Measurements from ENCODE around the gene CLOCK. TPM values are rescaled to one million over a fixed set of nuclear protein-coding genes. Genes with fewer than 3 reads are reported as not detected.

Gene CLOCK
- polyA plus RNA-seq, 1 of the 3 experiments (the other 2 are of a cell fraction): 4.2 TPM

DNA sequence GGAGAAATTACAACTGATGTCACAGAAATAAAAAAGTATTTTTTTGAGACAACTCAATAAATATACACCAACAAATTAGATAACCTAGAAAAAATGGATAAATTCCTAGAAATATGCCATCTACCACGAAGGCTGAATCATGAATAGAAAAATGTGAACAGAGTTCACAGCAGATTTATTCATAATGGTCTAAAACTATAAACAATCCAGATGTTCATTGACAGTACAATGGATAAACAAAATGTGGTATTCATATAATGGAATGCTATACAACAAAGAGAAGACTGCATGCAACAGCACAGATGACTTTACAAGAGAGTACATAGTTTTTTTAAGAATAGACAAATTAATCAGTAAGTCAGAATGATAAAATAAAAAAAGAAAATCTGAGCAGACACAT lies 55.2 kb downstream of the CLOCK start:
- CTCF ChIA-PET: no interaction called here
- Histone ChIP-seq H3F3A (replicated peaks; ENCODE audit: insufficient read depth) (no peaks in the 10 kb centered on the region), H3K27me3 (ENCODE audit: insufficient read depth) (no peaks in the 10 kb centered on the region), H3K27ac (ENCODE audit: low read depth in 2 of 2, low read length in 1 of 2) (no peak overlapping the region), H4K20me1 (ENCODE audit: insufficient read depth) (no peaks in the 10 kb centered on the region), H3K9me2 (no peaks in the 10 kb centered on the region), H3K79me2 (ENCODE audit: insufficient read depth) (peaks cover 41% of the 10 kb centered on the region), H3K4me1 (ENCODE audit: control insufficient read depth in 1 of 2, insufficient read depth in 2 of 2, low read depth in 1 of 2, low read length in 1 of 2) (no peaks in the 10 kb centered on the region), H2AFZ (ENCODE audit: low read depth) (no peak overlapping the region), H3K36me3 (replicated peaks in 1 of 2; ENCODE audit: control insufficient read depth in 1 of 2, insufficient read depth in 2 of 2, low read length in 1 of 2) (peaks cover 38 to 46% of the 10 kb centered on the region in 2 experiments), H3K9me3 (no peaks in the 10 kb centered on the region), H3K4me3 (ENCODE audit: low read depth in 2 of 2, low read length in 1 of 2) (no peak overlapping the region), H3K4me2 (no peak overlapping the region), H3K9ac (no peak overlapping the region)
- 84% methylated on average over 1 of the region's 1 CpG for WGBS (ENCODE audit: low lambda C conversion rate)
- POLR2A ChIA-PET: no interaction called here
- no peak for TF ChIP-seq EP300 (IDR thresholded peaks at IDR 0.05; ENCODE audit: borderline replicate concordance in 1 of 2, low read depth in 1 of 2, low read length in 1 of 2)
- TF ChIP-seq, protein P1, sequence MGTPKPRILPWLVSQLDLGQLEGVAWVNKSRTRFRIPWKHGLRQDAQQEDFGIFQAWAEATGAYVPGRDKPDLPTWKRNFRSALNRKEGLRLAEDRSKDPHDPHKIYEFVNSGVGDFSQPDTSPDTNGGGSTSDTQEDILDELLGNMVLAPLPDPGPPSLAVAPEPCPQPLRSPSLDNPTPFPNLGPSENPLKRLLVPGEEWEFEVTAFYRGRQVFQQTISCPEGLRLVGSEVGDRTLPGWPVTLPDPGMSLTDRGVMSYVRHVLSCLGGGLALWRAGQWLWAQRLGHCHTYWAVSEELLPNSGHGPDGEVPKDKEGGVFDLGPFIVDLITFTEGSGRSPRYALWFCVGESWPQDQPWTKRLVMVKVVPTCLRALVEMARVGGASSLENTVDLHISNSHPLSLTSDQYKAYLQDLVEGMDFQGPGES (IDR thresholded peaks at IDR 0.05; ENCODE audit: low read depth, low read length): no peak
- no peak for TF ChIP-seq MXI1 (IDR thresholded peaks at IDR 0.05; ENCODE audit: low read depth, low read length)
- TF ChIP-seq GABPA (IDR thresholded peaks at IDR 0.05; ENCODE audit: low read depth): no peak
- TF ChIP-seq EZH2phosphoT487 (IDR thresholded peaks at IDR 0.05; ENCODE audit: borderline replicate concordance, low read depth): no peak
- TF ChIP-seq TEAD4 (IDR thresholded peaks at IDR 0.05; ENCODE audit: borderline replicate concordance, insufficient read depth): no peak
- no peak for TF ChIP-seq RCOR1 (IDR thresholded peaks at IDR 0.05; ENCODE audit: low read length)
- TF ChIP-seq POLR2AphosphoS5 (IDR thresholded peaks at IDR 0.05; ENCODE audit: low read depth, low read length): no peak
- TF ChIP-seq, protein P2, sequence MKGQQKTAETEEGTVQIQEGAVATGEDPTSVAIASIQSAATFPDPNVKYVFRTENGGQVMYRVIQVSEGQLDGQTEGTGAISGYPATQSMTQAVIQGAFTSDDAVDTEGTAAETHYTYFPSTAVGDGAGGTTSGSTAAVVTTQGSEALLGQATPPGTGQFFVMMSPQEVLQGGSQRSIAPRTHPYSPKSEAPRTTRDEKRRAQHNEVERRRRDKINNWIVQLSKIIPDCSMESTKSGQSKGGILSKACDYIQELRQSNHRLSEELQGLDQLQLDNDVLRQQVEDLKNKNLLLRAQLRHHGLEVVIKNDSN (IDR thresholded peaks at IDR 0.05; ENCODE audit: borderline replicate concordance, low read depth): no peak
- TF ChIP-seq SIN3A (IDR thresholded peaks at IDR 0.05; ENCODE audit: borderline replicate concordance, low read depth, low read length): no peak
- TF ChIP-seq RXRA (IDR thresholded peaks at IDR 0.05; ENCODE audit: borderline replicate concordance, low read depth): no peak
- no peak for TF ChIP-seq MEF2A (IDR thresholded peaks at IDR 0.05; ENCODE audit: borderline replicate concordance, low read depth)
- TF ChIP-seq, protein P3, sequence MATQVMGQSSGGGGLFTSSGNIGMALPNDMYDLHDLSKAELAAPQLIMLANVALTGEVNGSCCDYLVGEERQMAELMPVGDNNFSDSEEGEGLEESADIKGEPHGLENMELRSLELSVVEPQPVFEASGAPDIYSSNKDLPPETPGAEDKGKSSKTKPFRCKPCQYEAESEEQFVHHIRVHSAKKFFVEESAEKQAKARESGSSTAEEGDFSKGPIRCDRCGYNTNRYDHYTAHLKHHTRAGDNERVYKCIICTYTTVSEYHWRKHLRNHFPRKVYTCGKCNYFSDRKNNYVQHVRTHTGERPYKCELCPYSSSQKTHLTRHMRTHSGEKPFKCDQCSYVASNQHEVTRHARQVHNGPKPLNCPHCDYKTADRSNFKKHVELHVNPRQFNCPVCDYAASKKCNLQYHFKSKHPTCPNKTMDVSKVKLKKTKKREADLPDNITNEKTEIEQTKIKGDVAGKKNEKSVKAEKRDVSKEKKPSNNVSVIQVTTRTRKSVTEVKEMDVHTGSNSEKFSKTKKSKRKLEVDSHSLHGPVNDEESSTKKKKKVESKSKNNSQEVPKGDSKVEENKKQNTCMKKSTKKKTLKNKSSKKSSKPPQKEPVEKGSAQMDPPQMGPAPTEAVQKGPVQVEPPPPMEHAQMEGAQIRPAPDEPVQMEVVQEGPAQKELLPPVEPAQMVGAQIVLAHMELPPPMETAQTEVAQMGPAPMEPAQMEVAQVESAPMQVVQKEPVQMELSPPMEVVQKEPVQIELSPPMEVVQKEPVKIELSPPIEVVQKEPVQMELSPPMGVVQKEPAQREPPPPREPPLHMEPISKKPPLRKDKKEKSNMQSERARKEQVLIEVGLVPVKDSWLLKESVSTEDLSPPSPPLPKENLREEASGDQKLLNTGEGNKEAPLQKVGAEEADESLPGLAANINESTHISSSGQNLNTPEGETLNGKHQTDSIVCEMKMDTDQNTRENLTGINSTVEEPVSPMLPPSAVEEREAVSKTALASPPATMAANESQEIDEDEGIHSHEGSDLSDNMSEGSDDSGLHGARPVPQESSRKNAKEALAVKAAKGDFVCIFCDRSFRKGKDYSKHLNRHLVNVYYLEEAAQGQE (IDR thresholded peaks at IDR 0.05; ENCODE audit: low read depth, low read length): no peak
- TF ChIP-seq CHD2 (IDR thresholded peaks at IDR 0.05; ENCODE audit: low read length, partially characterized antibody): no peak
- no peak for TF ChIP-seq YY1 (IDR thresholded peaks at IDR 0.05; ENCODE audit: low read depth)
- TF ChIP-seq, protein P4, sequence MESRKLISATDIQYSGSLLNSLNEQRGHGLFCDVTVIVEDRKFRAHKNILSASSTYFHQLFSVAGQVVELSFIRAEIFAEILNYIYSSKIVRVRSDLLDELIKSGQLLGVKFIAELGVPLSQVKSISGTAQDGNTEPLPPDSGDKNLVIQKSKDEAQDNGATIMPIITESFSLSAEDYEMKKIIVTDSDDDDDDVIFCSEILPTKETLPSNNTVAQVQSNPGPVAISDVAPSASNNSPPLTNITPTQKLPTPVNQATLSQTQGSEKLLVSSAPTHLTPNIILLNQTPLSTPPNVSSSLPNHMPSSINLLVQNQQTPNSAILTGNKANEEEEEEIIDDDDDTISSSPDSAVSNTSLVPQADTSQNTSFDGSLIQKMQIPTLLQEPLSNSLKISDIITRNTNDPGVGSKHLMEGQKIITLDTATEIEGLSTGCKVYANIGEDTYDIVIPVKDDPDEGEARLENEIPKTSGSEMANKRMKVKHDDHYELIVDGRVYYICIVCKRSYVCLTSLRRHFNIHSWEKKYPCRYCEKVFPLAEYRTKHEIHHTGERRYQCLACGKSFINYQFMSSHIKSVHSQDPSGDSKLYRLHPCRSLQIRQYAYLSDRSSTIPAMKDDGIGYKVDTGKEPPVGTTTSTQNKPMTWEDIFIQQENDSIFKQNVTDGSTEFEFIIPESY (IDR thresholded peaks at IDR 0.05; ENCODE audit: borderline replicate concordance, low read depth): no peak
- no peak for TF ChIP-seq RAD21 (IDR thresholded peaks at IDR 0.05; ENCODE audit: low read length)
- TF ChIP-seq, protein P5, sequence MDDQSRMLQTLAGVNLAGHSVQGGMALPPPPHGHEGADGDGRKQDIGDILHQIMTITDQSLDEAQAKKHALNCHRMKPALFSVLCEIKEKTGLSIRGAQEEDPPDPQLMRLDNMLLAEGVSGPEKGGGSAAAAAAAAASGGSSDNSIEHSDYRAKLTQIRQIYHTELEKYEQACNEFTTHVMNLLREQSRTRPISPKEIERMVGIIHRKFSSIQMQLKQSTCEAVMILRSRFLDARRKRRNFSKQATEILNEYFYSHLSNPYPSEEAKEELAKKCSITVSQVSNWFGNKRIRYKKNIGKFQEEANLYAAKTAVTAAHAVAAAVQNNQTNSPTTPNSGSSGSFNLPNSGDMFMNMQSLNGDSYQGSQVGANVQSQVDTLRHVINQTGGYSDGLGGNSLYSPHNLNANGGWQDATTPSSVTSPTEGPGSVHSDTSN (IDR thresholded peaks at IDR 0.05): no peak
- TF ChIP-seq, protein P6, sequence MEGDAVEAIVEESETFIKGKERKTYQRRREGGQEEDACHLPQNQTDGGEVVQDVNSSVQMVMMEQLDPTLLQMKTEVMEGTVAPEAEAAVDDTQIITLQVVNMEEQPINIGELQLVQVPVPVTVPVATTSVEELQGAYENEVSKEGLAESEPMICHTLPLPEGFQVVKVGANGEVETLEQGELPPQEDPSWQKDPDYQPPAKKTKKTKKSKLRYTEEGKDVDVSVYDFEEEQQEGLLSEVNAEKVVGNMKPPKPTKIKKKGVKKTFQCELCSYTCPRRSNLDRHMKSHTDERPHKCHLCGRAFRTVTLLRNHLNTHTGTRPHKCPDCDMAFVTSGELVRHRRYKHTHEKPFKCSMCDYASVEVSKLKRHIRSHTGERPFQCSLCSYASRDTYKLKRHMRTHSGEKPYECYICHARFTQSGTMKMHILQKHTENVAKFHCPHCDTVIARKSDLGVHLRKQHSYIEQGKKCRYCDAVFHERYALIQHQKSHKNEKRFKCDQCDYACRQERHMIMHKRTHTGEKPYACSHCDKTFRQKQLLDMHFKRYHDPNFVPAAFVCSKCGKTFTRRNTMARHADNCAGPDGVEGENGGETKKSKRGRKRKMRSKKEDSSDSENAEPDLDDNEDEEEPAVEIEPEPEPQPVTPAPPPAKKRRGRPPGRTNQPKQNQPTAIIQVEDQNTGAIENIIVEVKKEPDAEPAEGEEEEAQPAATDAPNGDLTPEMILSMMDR (IDR thresholded peaks at IDR 0.05): no peak
- no peak for DNase-seq
